ENCODE data around the gene XIRP2. TPM values are rescaled to one million over a fixed set of nuclear protein-coding genes. Genes with fewer than 3 reads are reported as not detected.
"Not testable (repeated sequence)": the region's sequence is repeated elsewhere in the genome, so short reads cannot be mapped to it uniquely, and the experiment has no call there.

XIRP2 gene
- total RNA-seq, 8 experiments from 2014 or later = 0.05 to 0.93 (median 0.22) TPM; not detected in 2

DNA sequence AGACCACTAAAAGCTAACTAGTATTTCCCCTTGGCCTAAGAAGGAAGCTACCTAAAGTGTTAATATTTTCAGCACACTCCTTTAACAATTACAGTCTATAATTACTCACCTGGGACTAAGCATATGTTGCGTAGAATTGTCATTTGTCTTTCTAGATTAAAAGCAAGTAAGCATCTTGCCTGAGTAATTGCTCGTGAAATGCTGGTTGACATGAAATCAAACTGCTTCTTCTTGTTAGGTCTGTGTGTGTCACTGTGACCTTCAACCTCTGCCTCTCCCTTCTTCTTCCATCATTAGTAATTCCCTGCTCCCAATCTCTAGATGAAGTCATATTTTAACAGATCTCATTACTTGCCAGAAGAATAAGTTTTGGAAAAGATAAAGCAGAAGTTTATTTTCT, 212.2 kb downstream of the XIRP2 start:
- in situ Hi-C loops (cut with MboI; ENCODE audit: low pct_unique_long_range_greater_than_20kb in 2 of 9, low sequenced_read_pairs in 9 of 9, unreplicated experiment in 9 of 9) = no loop called here
- WGBS, 10 experiments = 14 to 100% (median 39%) methylated on average over 1 to 2 of the region's 2 CpGs; no CpG with 5 or more reads in 2 of the 10 experiments
- Histone ChIP-seq H3K4me1 (replicated peaks in 1 of 2) (peaks cover 0 to 13% of the 10 kb centered on the region in 2 donors), H3K4me3 (no peak overlapping the region), H3K27ac (no peak overlapping the region)
- ATAC-seq (replicated peaks in 6 of 8) = peak in 5 of 8 experiments; percentile 67 to 93 (median 80)

DNA sequence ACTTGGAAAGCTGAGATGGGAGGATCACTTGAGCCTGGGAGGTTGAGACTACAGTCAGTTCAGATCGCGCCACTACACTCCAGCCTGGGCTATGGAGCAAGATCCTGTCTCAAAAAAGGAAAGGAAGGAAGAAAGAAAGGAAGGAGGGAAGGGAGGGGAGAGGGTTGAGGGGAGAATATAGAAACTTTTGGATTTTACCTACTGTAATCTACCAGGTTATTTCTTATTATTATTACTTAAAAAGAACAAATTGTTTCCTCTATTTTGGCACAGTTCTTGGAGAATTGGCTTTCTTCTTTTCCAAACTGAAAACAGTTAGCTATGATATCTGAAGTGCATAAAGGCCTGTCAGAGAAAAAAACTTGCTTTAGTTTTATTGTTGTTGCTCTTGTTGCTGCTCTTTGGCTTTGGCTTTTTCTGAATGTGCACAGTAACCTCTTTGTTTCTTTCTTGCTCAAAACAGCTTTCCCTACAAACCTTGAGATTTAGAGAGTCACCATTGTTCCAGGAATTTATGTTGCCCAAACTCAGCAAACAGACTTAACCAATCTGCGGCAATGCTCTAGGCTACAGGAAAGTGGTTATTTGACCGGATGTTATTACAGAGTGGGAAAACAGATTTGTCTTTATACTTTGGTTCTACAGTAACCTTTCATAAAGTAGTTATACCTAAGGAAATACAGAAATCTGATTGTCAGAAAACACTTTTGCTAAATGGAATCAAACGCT, 214.9 kb downstream of the XIRP2 start:
- ATAC-seq (replicated peaks in 6 of 8) = peak in 1 of 8 experiments; percentile 16
- in situ Hi-C loops (cut with MboI; ENCODE audit: low pct_unique_long_range_greater_than_20kb in 2 of 9, low sequenced_read_pairs in 9 of 9, unreplicated experiment in 9 of 9) = no loop called here
- WGBS, 10 experiments = 21 to 94% (median 79%) methylated on average over 1 to 5 of the region's 5 CpGs; no CpG with 5 or more reads in 1 of the 10 experiments
- no peak overlapping the region for H3K27ac ChIP-seq
- no peak overlapping the region for H3K4me3 ChIP-seq
- H3K4me1 ChIP-seq (replicated peaks in 1 of 2) = peaks cover 0 to 13% of the 10 kb centered on the region in 2 donors

DNA sequence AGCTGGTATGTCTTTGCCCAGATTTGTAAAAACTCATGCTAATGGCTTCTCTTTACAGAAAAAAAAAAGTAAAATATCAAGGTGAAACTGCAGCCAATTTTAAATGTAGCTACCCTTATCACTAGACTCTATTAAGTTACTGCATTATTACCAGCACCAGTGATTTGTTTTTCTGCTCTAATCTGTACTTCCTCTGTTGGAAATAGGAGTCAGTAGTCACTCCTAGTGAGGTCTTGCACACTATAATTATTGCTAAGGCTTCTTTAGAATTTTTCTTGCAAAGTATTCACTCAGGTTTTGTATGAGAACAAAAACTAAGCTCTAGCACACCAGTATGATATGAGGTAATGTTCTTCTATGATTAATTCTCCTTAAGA, 215.5 kb downstream of the XIRP2 start:
- ATAC-seq (replicated peaks in 6 of 8) = no peak
- Histone ChIP-seq H3K4me3 (no peak overlapping the region), H3K4me1 (replicated peaks in 1 of 2) (peaks cover 0 to 13% of the 10 kb centered on the region in 2 donors), H3K27ac (no peak overlapping the region)
- in situ Hi-C loops (cut with MboI; ENCODE audit: low pct_unique_long_range_greater_than_20kb in 2 of 9, low sequenced_read_pairs in 9 of 9, unreplicated experiment in 9 of 9) = no loop called here

DNA sequence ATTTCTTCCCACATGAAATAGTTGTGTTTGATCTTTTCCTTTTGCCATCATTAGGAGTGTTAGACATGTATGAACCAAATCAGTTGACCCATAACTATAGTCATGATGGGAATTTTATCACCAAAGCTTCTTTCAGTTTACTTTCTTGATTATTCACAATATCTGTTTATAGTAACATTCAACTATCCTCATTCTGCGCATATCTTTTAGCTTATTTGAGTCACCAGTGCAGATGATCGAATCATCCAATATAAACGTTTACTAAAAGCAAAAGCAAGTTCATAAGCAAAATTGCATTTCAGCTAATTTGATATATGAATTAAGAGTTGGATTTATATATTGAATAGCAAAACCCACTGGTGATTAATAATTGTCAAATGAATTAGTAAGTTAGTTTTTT, 216.4 kb downstream of the XIRP2 start:
- 14 to 100% (median 77%) methylated on average over 2 to 3 of the region's 3 CpGs for WGBS, 10 experiments
- no peak overlapping the region for H3K4me3 ChIP-seq

DNA sequence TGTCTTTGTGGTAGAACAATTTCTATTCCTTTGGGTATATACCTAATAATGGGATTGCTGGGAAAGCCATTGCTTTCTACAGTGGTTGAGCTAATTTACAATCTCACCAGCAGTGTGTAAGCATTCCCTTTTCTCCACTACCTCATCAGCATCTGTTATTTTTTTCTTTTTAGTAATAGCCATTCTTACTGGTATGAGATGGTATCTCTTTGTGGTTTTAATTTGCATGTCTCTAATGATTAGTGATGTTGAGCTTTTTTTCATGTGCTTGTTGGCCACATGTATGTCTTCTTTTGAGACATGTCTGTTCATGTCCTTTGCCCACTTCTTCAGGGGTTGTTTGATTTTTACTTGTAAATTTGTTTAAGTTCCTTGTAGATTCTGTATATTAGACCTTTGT, 221.4 kb downstream of the XIRP2 start:
- H3K4me1 ChIP-seq (replicated peaks in 1 of 2); H3K4me3 ChIP-seq; H3K27ac ChIP-seq; in situ Hi-C loops (cut with MboI; ENCODE audit: low pct_unique_long_range_greater_than_20kb in 2 of 9, low sequenced_read_pairs in 9 of 9, unreplicated experiment in 9 of 9): not testable (repeated sequence)
- peak in 1 of 8 experiments; percentile 44 for ATAC-seq (replicated peaks in 6 of 8)

More for the DNA sequence above, 216.4 kb downstream of the XIRP2 start:
- in situ Hi-C loops (cut with MboI; ENCODE audit: low pct_unique_long_range_greater_than_20kb in 2 of 9, low sequenced_read_pairs in 9 of 9, unreplicated experiment in 9 of 9) = no loop called here
- no peak for ATAC-seq (replicated peaks in 6 of 8)
- H3K4me1 ChIP-seq (replicated peaks in 1 of 2) = peaks cover 0 to 12% of the 10 kb centered on the region in 2 donors
- H3K27ac ChIP-seq = no peak overlapping the region

DNA sequence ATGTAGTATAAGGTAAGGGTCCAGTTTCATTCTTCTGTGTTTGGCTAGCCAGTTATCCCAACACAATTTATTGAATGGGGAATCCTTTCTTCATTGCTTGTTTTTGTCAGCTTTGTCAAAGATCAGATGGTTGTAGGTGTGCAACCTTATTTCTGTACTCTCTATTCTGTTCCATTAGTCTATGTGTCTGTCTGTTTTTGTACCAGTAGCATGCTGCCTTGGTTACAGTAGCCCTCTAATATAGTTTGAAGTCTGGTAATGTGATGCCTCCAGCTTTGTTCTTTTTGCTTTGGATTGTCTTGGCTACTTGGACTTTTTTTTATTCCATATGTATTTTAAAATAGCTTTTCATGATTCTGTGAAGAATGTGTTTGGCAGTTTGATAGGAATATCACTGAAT, 222.1 kb downstream of the XIRP2 start:
- Histone ChIP-seq H3K27ac (no peak overlapping the region), H3K4me3 (no peak overlapping the region), H3K4me1 (replicated peaks in 1 of 2) (no peaks in the 10 kb centered on the region)
- ATAC-seq (replicated peaks in 6 of 8) = no peak
- in situ Hi-C loops (cut with MboI; ENCODE audit: low pct_unique_long_range_greater_than_20kb in 2 of 9, low sequenced_read_pairs in 9 of 9, unreplicated experiment in 9 of 9) = no loop called here

DNA sequence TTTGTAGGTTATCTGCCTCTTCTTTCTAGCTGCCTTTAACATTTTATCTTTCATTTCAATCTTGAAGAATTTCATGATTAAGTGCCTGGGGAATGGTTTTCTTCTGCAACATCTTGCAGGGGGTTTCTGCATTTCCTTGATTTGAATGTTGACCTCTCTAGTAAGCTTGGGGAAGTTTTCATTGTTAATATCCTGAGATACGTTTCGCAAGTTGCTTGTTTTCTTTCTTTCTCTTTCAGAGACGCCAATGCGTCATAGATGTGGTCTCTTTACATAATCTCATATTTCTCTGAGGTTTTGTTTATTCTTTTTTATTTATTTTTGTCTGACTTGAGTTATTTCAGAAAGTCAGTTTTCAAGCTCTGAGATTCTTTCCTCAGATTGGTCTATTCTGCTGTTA, 225.7 kb downstream of the XIRP2 start:
- Histone ChIP-seq H3K4me3 (no peak overlapping the region), H3K27ac (no peak overlapping the region), H3K4me1 (replicated peaks in 1 of 2) (no peaks in the 10 kb centered on the region)
- 38 to 100% (median 90%) methylated on average over 3 to 4 of the region's 4 CpGs; no CpG with 5 or more reads in 1 of the 10 experiments for WGBS, 10 experiments
- no peak for ATAC-seq (replicated peaks in 6 of 8)
- in situ Hi-C loops (cut with MboI; ENCODE audit: low pct_unique_long_range_greater_than_20kb in 2 of 9, low sequenced_read_pairs in 9 of 9, unreplicated experiment in 9 of 9) = no loop called here

DNA sequence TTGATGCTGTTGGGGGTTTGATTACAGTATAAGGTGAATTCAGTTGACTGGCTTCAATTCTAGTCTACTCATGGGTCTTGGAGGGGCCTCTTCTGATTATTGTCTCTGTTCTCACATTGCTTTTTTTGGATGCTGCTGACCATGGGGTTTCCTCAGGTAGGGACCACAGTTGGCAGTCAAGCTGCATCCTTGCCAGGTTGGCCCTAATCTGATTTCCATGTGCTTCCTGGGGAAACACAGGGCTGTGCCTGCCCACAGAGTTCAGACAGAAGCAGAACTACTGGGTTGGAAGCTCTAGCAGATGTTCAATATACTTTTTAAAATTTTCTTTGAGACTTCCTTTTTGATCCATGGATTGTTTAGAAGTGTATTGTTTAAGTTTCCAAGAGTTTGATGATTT, 227.3 kb downstream of the XIRP2 start:
- Histone ChIP-seq H3K4me1 (replicated peaks in 1 of 2) (no peaks in the 10 kb centered on the region), H3K27ac (no peak overlapping the region), H3K4me3 (no peak overlapping the region)
- in situ Hi-C loops (cut with MboI; ENCODE audit: low pct_unique_long_range_greater_than_20kb in 2 of 9, low sequenced_read_pairs in 9 of 9, unreplicated experiment in 9 of 9) = no loop called here
- ATAC-seq (replicated peaks in 6 of 8) = no peak

DNA sequence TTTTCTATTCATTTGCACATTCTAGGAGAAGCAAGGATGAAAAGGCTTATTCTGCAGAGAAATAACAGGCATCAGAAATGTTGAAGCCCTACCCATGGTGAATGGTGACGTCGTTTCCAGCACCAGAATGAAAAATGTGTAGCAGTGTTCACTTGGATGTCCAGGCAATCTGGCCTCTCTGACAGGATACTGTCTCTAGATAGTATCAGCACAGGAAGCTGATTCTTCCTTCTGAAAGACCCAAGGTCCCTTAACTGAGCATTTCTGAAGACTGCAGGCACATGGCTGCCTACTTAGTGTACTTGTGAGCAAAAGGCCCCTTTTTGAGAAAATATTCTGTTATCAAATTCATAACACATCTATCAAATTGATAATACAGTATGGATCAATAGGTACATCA, 234.1 kb downstream of the XIRP2 start:
- Histone ChIP-seq H3K4me3 (no peak overlapping the region), H3K27ac (no peak overlapping the region), H3K4me1 (replicated peaks in 1 of 2) (no peaks in the 10 kb centered on the region)
- WGBS, 10 experiments = 79 to 100% (median 90%) methylated on average over 1 to 2 of the region's 2 CpGs; no CpG with 5 or more reads in 6 of the 10 experiments
- in situ Hi-C loops (cut with MboI; ENCODE audit: low pct_unique_long_range_greater_than_20kb in 2 of 9, low sequenced_read_pairs in 9 of 9, unreplicated experiment in 9 of 9) = no loop called here
- ATAC-seq (replicated peaks in 6 of 8) = no peak

DNA sequence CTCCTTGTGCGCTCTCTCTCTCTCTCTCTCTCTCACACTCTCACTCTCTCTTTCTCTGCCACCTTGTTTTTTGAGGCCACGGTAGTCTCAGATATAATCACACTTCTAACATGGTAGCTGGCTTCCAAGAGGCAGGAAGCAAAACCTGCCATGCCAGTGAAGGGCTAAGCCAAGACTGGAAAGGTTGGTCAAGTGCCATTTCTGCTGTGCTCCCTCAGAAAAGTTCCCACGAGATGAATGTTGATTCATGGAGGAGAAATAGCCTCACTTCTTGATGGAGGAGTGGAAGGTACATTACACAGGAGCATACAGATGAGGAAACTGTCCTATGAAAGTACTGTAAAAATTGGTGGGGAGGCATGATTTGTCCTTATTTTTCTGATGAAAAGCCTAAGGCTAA, 237.9 kb downstream of the XIRP2 start:
- H3K4me3 ChIP-seq = no peak overlapping the region
- no peak overlapping the region for H3K27ac ChIP-seq
- WGBS, 10 experiments = 0 to 91% (median 43%) methylated on average over 1 to 3 of the region's 3 CpGs; no CpG with 5 or more reads in 4 of the 10 experiments
- ATAC-seq (replicated peaks in 6 of 8) = no peak
- H3K4me1 ChIP-seq (replicated peaks in 1 of 2) = no peaks in the 10 kb centered on the region
- in situ Hi-C loops (cut with MboI; ENCODE audit: low pct_unique_long_range_greater_than_20kb in 2 of 9, low sequenced_read_pairs in 9 of 9, unreplicated experiment in 9 of 9) = no loop called here

DNA sequence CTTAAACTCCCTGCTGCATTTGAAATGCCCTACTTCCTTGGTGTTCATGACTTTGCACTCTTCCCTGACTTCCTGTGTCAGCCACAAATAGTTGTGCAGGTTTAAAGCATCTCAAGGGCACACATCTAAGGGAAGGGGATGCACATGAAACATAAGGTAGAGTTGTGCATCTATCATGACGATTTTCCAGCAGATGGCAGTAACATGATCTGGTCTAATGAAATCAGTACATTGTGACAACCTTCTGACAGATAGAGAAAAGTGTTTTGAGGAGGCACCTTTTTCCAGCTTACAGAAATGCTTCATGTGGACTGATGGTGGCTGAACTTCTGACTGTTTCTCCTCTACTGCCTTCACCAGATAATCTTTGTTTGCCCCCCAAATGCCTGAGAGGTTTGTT, 238.9 kb downstream of the XIRP2 start:
- ATAC-seq (replicated peaks in 6 of 8) = no peak
- 0 to 50% (median 29%) methylated on average over 1 of the region's 1 CpG; no CpG with 5 or more reads in 3 of the 10 experiments for WGBS, 10 experiments
- H3K4me3 ChIP-seq = no peak overlapping the region
- no peak overlapping the region for H3K27ac ChIP-seq
- in situ Hi-C loops (cut with MboI; ENCODE audit: low pct_unique_long_range_greater_than_20kb in 2 of 9, low sequenced_read_pairs in 9 of 9, unreplicated experiment in 9 of 9) = no loop called here
- H3K4me1 ChIP-seq (replicated peaks in 1 of 2) = no peaks in the 10 kb centered on the region

DNA sequence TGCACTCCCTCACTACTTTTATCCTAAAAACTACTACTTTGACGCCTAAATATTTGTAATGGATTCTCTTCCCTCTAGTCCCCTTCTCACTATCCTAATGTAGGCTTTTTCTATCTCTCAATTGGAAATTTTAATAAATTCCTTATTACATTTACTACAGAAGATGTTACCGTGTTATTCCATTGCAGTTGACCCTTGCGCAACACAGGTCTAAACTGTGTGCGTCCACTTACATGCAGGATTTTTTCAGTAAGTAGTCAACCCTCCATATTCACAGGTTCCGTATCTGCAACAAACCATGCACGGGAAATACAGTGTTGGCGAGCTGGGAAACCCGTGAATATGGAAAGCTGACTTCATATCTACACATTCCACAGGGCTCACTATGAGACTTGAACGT, 239.8 kb downstream of the XIRP2 start:
- in situ Hi-C loops (cut with MboI; ENCODE audit: low pct_unique_long_range_greater_than_20kb in 2 of 9, low sequenced_read_pairs in 9 of 9, unreplicated experiment in 9 of 9) = no loop called here
- ATAC-seq (replicated peaks in 6 of 8) = no peak
- Histone ChIP-seq H3K4me3 (no peak overlapping the region), H3K4me1 (replicated peaks in 1 of 2) (no peaks in the 10 kb centered on the region), H3K27ac (no peak overlapping the region)
- WGBS, 10 experiments = 46 to 100% (median 96%) methylated on average over 1 to 8 of the region's 9 CpGs; no CpG with 5 or more reads in 1 of the 10 experiments

DNA sequence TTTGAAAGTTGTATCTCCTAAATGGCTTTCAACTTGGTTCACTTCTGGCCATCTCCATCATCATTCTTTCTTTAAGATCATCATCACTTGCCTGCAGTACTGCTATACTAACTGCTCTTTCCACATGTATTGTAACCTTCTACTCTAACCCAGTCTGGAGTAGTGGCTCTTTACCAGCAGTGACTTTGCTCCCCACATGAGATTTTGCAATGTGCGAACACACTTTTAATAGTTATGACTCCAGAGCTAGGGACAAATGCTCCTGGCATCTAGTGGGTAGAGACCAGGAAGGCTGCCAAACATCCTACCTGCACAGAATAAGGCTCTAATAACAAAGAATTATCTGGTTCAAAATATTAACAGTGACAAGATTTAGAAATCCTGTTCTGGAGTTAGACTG, 243.8 kb downstream of the XIRP2 start:
- ATAC-seq (replicated peaks in 6 of 8) = no peak
- in situ Hi-C loops (cut with MboI; ENCODE audit: low pct_unique_long_range_greater_than_20kb in 2 of 9, low sequenced_read_pairs in 9 of 9, unreplicated experiment in 9 of 9) = no loop called here
- no peak overlapping the region for H3K4me3 ChIP-seq
- no peaks in the 10 kb centered on the region for H3K4me1 ChIP-seq (replicated peaks in 1 of 2)
- no peak overlapping the region for H3K27ac ChIP-seq
- WGBS, 10 experiments = 67 to 100% (median 92%) methylated on average over 1 of the region's 1 CpG; no CpG with 5 or more reads in 3 of the 10 experiments

DNA sequence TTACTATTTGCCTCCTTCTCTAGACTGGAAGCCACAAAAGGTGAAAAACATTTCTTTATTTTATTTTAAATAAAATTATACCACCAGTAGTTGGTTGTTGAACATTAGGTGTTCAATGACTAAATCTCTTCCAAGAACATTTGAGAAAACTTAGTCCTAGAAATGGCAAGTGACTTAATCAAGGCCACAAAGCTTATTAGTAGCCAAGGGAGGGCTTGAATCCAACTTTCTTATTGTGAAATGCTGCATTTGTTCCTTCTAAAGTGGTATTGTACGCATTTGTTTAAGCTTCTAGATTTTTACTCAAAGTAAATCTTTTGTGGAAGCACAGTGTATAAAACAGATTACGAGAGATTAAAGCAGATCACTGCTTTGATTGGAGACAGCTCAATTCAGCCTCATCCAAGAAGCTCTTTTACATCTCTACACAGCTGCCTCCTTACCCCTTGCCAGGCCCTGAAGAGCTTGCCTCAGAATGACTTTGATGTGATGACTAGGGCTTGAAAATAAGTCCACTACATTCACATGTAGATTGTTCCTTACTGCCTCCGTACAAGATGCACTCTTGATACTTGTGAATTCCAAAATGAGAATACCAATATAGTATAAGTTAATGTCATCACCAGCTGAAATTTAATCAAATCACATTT, 244.8 kb downstream of the XIRP2 start:
- no peak overlapping the region for H3K27ac ChIP-seq
- no peak overlapping the region for H3K4me3 ChIP-seq
- in situ Hi-C loops (cut with MboI; ENCODE audit: low pct_unique_long_range_greater_than_20kb in 2 of 9, low sequenced_read_pairs in 9 of 9, unreplicated experiment in 9 of 9) = no loop called here
- WGBS, 10 experiments = 4 to 73% (median 54%) methylated on average over 2 to 3 of the region's 3 CpGs; no CpG with 5 or more reads in 1 of the 10 experiments
- H3K4me1 ChIP-seq (replicated peaks in 1 of 2) = no peaks in the 10 kb centered on the region
- ATAC-seq (replicated peaks in 6 of 8) = no peak

Data from motor neuron (in vitro differentiated cells).